ENCODE data around the gene NR2C2. TPM values are rescaled to one million over a fixed set of nuclear protein-coding genes. Genes with fewer than 3 reads are reported as not detected.

NR2C2 gene
- total and polyA plus RNA-seq, 9 of the 15 experiments (the other 6 are each of a cell fraction or from before 2014, with no cell fraction given) = 6.1 to 33.0 (median 14.6) TPM

DNA sequence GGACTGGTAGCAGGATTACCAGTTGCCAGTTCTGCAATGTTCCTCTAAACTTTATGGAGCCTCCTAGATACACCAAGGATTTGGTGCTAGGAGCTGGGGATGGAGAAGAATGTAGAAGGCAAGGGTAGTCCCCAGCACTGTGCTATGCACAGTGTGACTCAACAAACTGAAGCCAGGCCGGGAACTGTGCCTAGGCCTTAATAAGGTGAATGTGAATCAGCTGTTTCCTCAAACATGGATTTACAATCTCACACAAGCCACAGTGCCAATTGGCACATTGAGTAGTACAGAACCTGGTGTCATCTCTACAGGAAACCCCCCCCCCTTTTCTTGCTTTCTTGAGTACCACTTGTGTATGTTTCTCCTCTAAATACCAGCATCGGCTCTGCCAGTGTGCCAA, 85.3 kb downstream of the NR2C2 start:
- ATAC-seq (no peak), DNase-seq (ENCODE audit: extremely low read depth in 1 of 4, low spot score in 3 of 4) (no peak), FAIRE-seq (no peak)
- H3K27ac ChIP-seq (ENCODE audit: extremely low read depth, low read depth, low read length) = no peak overlapping the region; the same call in 2 of the 3 replicates
- no peak overlapping the region for H3K4me2 ChIP-seq (ENCODE audit: insufficient read depth, low read length)
- BruUV-seq (replicated peaks) = no TSS peak
- no peaks in the 10 kb centered on the region for H3K27me3 ChIP-seq (ENCODE audit: control insufficient read depth in 2 of 2, insufficient read depth in 2 of 2, low read length in 2 of 2)
- H2AFZ ChIP-seq (ENCODE audit: low read depth, low read length) = no peak overlapping the region
- no peaks in the 10 kb centered on the region for H3K9me1 ChIP-seq (ENCODE audit: control insufficient read depth, insufficient read depth, low read length)
- H3K36me3 ChIP-seq (ENCODE audit: control insufficient read depth, insufficient read depth, low read length) = peaks cover 78% of the 10 kb centered on the region
- no peaks in the 10 kb centered on the region for H3K9me3 ChIP-seq (replicated peaks; ENCODE audit: control insufficient read depth, insufficient read depth, low read depth, low read length)
- TF ChIP-seq MAZ (CRISPR knock-in tag; conservative IDR thresholded peaks at IDR 0.05 in 1 of 2, IDR thresholded peaks at IDR 0.05 in 1 of 2) (no peak), ZSCAN29 (IDR thresholded peaks at IDR 0.05) (no peak), CCNT2 (IDR thresholded peaks at IDR 0.05; ENCODE audit: borderline replicate concordance, extremely low read depth, insufficient read length, low read depth, low read length) (no peak), STAG1 (CRISPR knock-in tag; IDR thresholded peaks at IDR 0.05; ENCODE audit: borderline replicate concordance) (no peak), ZBTB17 (CRISPR knock-in tag; IDR thresholded peaks at IDR 0.05) (no peak), MTA2 (IDR thresholded peaks at IDR 0.05; ENCODE audit: low read depth) (no peak), SUPT5H (IDR thresholded peaks at IDR 0.05) (no peak), DDX20 (tag; IDR thresholded peaks at IDR 0.05; ENCODE audit: low read depth) (no peak), ELF1 (tag; IDR thresholded peaks at IDR 0.05) (no peak), NFXL1 (CRISPR knock-in tag; IDR thresholded peaks at IDR 0.05) (no peak), TBL1XR1 (IDR thresholded peaks at IDR 0.05; ENCODE audit: low read length in 2 of 2) (no peak)
- TF ChIP-seq, protein P1, sequence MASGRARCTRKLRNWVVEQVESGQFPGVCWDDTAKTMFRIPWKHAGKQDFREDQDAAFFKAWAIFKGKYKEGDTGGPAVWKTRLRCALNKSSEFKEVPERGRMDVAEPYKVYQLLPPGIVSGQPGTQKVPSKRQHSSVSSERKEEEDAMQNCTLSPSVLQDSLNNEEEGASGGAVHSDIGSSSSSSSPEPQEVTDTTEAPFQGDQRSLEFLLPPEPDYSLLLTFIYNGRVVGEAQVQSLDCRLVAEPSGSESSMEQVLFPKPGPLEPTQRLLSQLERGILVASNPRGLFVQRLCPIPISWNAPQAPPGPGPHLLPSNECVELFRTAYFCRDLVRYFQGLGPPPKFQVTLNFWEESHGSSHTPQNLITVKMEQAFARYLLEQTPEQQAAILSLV (tag; IDR thresholded peaks at IDR 0.05) = no peak
- no peaks in the 10 kb centered on the region for H3K79me2 ChIP-seq (ENCODE audit: control insufficient read depth, insufficient read depth, low read length)
- no peaks in the 10 kb centered on the region for H4K20me1 ChIP-seq (replicated peaks; ENCODE audit: control insufficient read depth, insufficient read depth, low read length)
- WGBS (ENCODE audit: insufficient coverage, low coverage, missing lambda C conversion rate) = 88% methylated on average over 2 of the region's 2 CpGs
- H3K4me1 ChIP-seq (replicated peaks in 1 of 2; ENCODE audit: control insufficient read depth in 2 of 2, insufficient read depth in 2 of 2, low read length in 2 of 2) = no peaks in the 10 kb centered on the region
- in situ Hi-C loops (cut with MboI) (no loop called here), intact Hi-C loops (cut with micrococcal nuclease) (no loop called here)
- H3K4me3 ChIP-seq = no peak overlapping the region
- POLR2A ChIA-PET = no interaction called here
- CTCF ChIA-PET (ENCODE audit: low intra/inter-chr PET ratio) = interaction anchor here (0.5 kb wide), 1 partner anchor 23 kb away, joined by 3 read pairs; no protein-coding TSS in a partner anchor
- H3K9ac ChIP-seq (ENCODE audit: insufficient read depth in 1 of 2, low read depth in 2 of 2, low read length in 2 of 2) = no peak overlapping the region
